Fibroblast of mammary gland (primary cell): ENCODE measurements around the gene SERGEF.

Experiments
- DNase-seq: peaks from one replicate; pipeline ENCODE4 v3.0.0-alpha.2; 2010; ENCODE audit warnings: low read depth
- H3K4me3 ChIP-seq: 2 replicates; pipeline ENCODE4 v1.5.1; 2011; ENCODE audit warnings: low read depth, mild to moderate bottlenecking, low read length, moderate library complexity; ENCODE audit not compliant: control insufficient read depth
- TF ChIP-seq, protein P1 (sequence below): conservative IDR thresholded peaks from 2 replicates; pipeline ENCODE4 v1.5.1; 2011; ENCODE audit warnings: low read depth, low read length, inconsistent platforms; ENCODE audit not compliant: control insufficient read depth, insufficient read depth

SERGEF gene

GRCh38 chr11:17753153-17753552 is 259.7 kb downstream of the SERGEF start:
- TF ChIP-seq, protein P1, sequence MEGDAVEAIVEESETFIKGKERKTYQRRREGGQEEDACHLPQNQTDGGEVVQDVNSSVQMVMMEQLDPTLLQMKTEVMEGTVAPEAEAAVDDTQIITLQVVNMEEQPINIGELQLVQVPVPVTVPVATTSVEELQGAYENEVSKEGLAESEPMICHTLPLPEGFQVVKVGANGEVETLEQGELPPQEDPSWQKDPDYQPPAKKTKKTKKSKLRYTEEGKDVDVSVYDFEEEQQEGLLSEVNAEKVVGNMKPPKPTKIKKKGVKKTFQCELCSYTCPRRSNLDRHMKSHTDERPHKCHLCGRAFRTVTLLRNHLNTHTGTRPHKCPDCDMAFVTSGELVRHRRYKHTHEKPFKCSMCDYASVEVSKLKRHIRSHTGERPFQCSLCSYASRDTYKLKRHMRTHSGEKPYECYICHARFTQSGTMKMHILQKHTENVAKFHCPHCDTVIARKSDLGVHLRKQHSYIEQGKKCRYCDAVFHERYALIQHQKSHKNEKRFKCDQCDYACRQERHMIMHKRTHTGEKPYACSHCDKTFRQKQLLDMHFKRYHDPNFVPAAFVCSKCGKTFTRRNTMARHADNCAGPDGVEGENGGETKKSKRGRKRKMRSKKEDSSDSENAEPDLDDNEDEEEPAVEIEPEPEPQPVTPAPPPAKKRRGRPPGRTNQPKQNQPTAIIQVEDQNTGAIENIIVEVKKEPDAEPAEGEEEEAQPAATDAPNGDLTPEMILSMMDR = no peak
- no peak overlapping the region for H3K4me3 ChIP-seq
- no peak for DNase-seq

GRCh38 chr11:17752144-17752543 is 260.7 kb downstream of the SERGEF start:
- TF ChIP-seq, protein P1 = no peak
- DNase-seq = no peak
- no peak overlapping the region for H3K4me3 ChIP-seq

DNA sequence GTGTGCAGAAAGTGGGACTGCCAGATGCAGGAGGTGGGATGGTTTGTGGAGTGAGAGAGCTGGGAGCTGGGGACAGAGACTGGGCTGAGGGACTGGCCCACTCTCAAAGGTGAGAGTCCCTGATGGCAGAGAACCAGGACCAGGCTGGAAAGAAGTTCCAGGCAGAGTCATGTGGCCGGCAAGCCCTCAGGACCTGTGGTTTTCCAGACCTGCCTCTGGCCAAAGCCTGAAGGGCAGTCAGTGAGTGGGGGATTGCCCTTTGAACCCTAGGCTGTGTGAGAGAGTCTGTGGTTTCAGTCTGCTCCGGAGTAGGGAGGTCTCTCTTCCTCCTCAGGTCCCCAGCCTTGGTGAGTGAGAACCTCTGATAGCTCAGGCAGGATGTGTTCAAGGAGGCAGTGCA is 261.3 kb downstream of the SERGEF start:
- TF ChIP-seq, protein P1 = no peak
- DNase-seq = no peak
- H3K4me3 ChIP-seq = no peak overlapping the region

GRCh38 chr11:17750801-17751165 is 262.1 kb downstream of the SERGEF start:
- DNase-seq = no peak
- H3K4me3 ChIP-seq = no peak overlapping the region
- TF ChIP-seq, protein P1 = no peak

GRCh38 chr11:17750013-17750800 is 262.6 kb downstream of the SERGEF start:
- H3K4me3 ChIP-seq = no peak overlapping the region
- no peak for DNase-seq
- TF ChIP-seq, protein P1 = no peak

GRCh38 chr11:17748761-17749721 is 263.8 kb downstream of the SERGEF start:
- DNase-seq = no peak

More at GRCh38 chr11:17748761-17749721, 263.8 kb downstream of the SERGEF start:
- TF ChIP-seq, protein P1 = no peak
- H3K4me3 ChIP-seq = no peak overlapping the region
